Heart left ventricle (tissue), 16 donors: Measurements from ENCODE around the gene RAB38. TPM values are rescaled to one million over a fixed set of nuclear protein-coding genes. Genes with fewer than 3 reads are reported as not detected.

Experiments used
- ATAC-seq, 4 donors: fragments of 200-7000 bp; cut with Tn5 transposase; one replicate each; pipeline ENCODE4 v1.9.1; 2020 to 2022; ENCODE audit warnings: moderate library complexity in 4 of 4, mild to moderate bottlenecking in 3 of 4, moderate number of reproducible peaks in 1 of 4
- DNase-seq, 5 donors: peaks; one replicate each; pipeline ENCODE4 v3.0.0-alpha.2; 2020
- H3K27ac ChIP-seq, 12 donors: fragments of 200-600 bp; sonication (generic) in 4 of 12; one replicate each; pipeline versions ENCODE4 v1.5.0 to v1.8.0; 2016 to 2022; ENCODE audit warnings: mild to moderate bottlenecking in 2 of 12
- H3K27me3 ChIP-seq, 9 donors: fragments of 200-600 bp; sonication (generic) in 2 of 9; one replicate each; pipeline versions ENCODE4 v1.5.1 to v1.8.0; 2016 to 2022; ENCODE audit warnings: mild to moderate bottlenecking in 3 of 9
- H3K36me3 ChIP-seq, 9 donors: fragments of 200-600 bp; sonication (generic) in 2 of 9; one replicate each; pipeline versions ENCODE4 v1.5.0 to v1.8.0; 2018 to 2022; ENCODE audit warnings: mild to moderate bottlenecking in 2 of 9
- H3K4me1 ChIP-seq, 12 donors: fragments of 200-600 bp; sonication (generic) in 4 of 12; one replicate each; pipeline versions ENCODE4 v1.5.0 to v1.8.0; 2016 to 2022; ENCODE audit warnings: mild to moderate bottlenecking in 3 of 12
- H3K4me3 ChIP-seq, 12 donors: fragments of 200-600 bp; sonication (generic) in 4 of 12; one replicate each; pipeline versions ENCODE4 v1.5.0 to v1.8.0; 2017 to 2022; ENCODE audit warnings: mild to moderate bottlenecking in 9 of 12, moderate library complexity in 4 of 12
- H3K9me3 ChIP-seq, 12 donors: fragments of 200-600 bp; sonication (generic) in 4 of 12; one replicate each; pipeline versions ENCODE4 v1.5.0 to v1.8.0; 2016 to 2022; ENCODE audit warnings: mild to moderate bottlenecking in 1 of 12
- CTCF ChIP-seq, 12 donors: fragments of 200-600 bp; sonication (generic) in 4 of 12; IDR thresholded peaks; one replicate each; pipeline versions ENCODE4 v1.5.0 to v1.8.0; 2018 to 2022; ENCODE audit warnings: antibody characterized with exemption in 12 of 12, mild to moderate bottlenecking in 5 of 12
- POLR2A ChIP-seq, 2 donors: fragments of 450-650 bp; IDR thresholded peaks; one replicate each; pipeline ENCODE4 v1.6.1; 2017; ENCODE audit warnings: antibody characterized with exemption in 2 of 2, mild to moderate bottlenecking in 2 of 2, moderate library complexity in 2 of 2
- WGBS, 4 donors: extraction: QIAGEN DNeasy Blood & Tissue Kit in 2 of 4; methylation state at CpG; one replicate each; pipeline versions ENCODE4 v1.1.5 to v1.1.7; 2013 to 2018; 5-methylcytosine and 5-hydroxymethylcytosine counted together
- intact Hi-C, 10 donors: fragments of 100-400 bp; cut with DNase I; formaldehyde crosslinking; loops; one replicate each; pipeline versions ENCODE4 v1.11.1 to v1.14.2; 2022
- polyA plus RNA-seq, 2 donors: library from polyadenylated mRNA; stranded (reverse); fragments of 200-250 nt; gene quantifications; one replicate each; pipeline ENCODE4 v1.2.3, GENCODE V29; 2013
- total RNA-seq, 9 donors: library from RNA; depleted of rRNA in 2 of 9; stranded (reverse); fragments of >200 nt in 2 of 9; fragmentation: NEBNext Ultra II Directional in 3 of 9; extraction: Animal tissue kit (Norgen Biotek cat#: 25700) in 3 of 9; gene quantifications; one replicate each; pipeline versions ENCODE4 v1.1.0 to v1.2.4, GENCODE V29; 2016 to 2023
- donor health status: ischemic (EF 13 %, LVEDD 7.1; RV severe dilation, severe dysfunction).
- donor health status: healthy with polysubstance abuse.
- donor health status: DM: no; HTN: yes; CAD: no.
- donor health status: DM: no; HTN: no; CAD: no.
- donor health status: ischemic (EF 25% LVEDD 6.9; RV normal size, moderate dysfunction).
- donor health status: ischemic (EF 25% LVEDD 5.7; RV mildly dilated, moderate dysfunction).
- donor health status: healthy.
- donor health status: DM: yes; HTN: yes; CAD: no.
- donor health status: ischemic (EF 35%, LVEDD 5.7; RV mildly dilated, moderate dysfunction).
- donor health status: nonischemic (EF 11% LVEDD 7.7; RV severe dilation, severe dysfunction).
- donor health status: DM: yes; HTN: yes; CAD: no.
- donor health status: PGD.
- donor health status: ischemic (EF 29% LVEDD 5.4; RV normal size, mild dysfunction).
- donor health status: nonischemic (EF 23%, LVEDD 6.1; RV moderate dilation, normal function).

RAB38 gene
- total and polyA plus RNA-seq, 11 donors: 0.25 to 1.5 (median 0.47) TPM; not detected in 2

GRCh38 chr11:88195908-88196307, 20.7 kb upstream of the RAB38 start:
- Histone ChIP-seq H3K4me3 (no peak overlapping the region), H3K9me3 (peaks cover 0 to 35% (median 16%) of the 10 kb centered on the region in 12 donors), H3K27me3 (no peaks in the 10 kb centered on the region), H3K36me3 (no peaks in the 10 kb centered on the region), H3K27ac (no peak overlapping the region), H3K4me1 (no peaks in the 10 kb centered on the region)
- TF ChIP-seq POLR2A (IDR thresholded peaks at IDR 0.05): no peak
- no peak for TF ChIP-seq CTCF (IDR thresholded peaks at IDR 0.05)
- DNase-seq: no peak
- no peak for ATAC-seq
- intact Hi-C loops: no loop called here

- Histone ChIP-seq H3K27ac (no peak overlapping the region), H3K4me3 (no peak overlapping the region), H3K36me3 (no peaks in the 10 kb centered on the region), H3K27me3 (no peaks in the 10 kb centered on the region), H3K4me1 (no peaks in the 10 kb centered on the region), H3K9me3 (peaks cover 0 to 35% (median 16%) of the 10 kb centered on the region in 12 donors)
- no peak for DNase-seq
- 42 to 89% (median 45%) methylated on average over 1 of the region's 1 CpG for WGBS, 4 donors
- no peak for ATAC-seq
- TF ChIP-seq CTCF (IDR thresholded peaks at IDR 0.05) (no peak), POLR2A (IDR thresholded peaks at IDR 0.05) (no peak)
- intact Hi-C loops: no loop called here
These were observed 19.7 kb upstream of the RAB38 start for GRCh38 chr11:88194990-88195389.

DNA sequence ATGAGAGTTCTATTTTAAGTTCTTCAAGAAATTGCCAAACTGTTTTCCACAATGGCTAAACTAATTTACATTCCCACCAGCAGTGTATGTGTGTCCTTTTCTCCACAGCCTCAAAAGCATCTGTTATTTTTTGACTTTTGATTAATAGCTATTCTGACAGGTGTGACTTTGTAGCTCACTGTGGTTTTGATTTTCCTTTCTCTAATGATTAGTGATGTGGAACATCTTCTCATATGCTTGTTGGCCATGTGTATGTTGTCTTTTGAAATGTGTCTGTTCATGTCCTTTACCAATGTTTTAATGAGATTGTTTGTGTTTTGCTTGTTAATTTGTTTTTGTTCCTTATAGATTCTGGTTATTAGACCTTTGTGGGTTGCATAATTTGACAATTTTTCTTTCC, 18.0 kb upstream of the RAB38 start:
- H3K27me3 ChIP-seq: no peaks in the 10 kb centered on the region
- ATAC-seq: no peak
- intact Hi-C loops: no loop called here

DNA sequence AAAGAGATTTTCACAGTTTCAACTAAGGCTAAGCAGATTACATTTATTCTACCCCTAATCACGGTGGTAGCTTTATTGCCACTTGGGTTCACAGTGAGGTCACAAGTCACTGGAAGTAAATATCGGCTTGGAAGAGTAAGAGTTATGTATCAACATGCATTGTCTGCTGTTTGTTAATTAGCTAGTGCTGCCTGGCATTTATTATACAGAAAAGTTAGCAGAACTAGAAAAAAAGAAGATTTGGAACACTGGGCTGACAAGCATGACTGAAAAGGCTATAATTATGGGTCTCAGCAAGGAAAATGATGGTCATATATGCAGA, 13.7 kb upstream of the RAB38 start:
- intact Hi-C loops: no loop called here
- no peak for DNase-seq
- Histone ChIP-seq H3K27ac (no peak overlapping the region), H3K27me3 (no peaks in the 10 kb centered on the region), H3K36me3 (no peaks in the 10 kb centered on the region), H3K4me3 (no peak overlapping the region), H3K4me1 (peaks cover 0 to 2% (median 0%) of the 10 kb centered on the region in 12 donors), H3K9me3 (peaks cover 0 to 10% (median 0%) of the 10 kb centered on the region in 12 donors)
- ATAC-seq: no peak
- TF ChIP-seq CTCF (IDR thresholded peaks at IDR 0.05) (no peak), POLR2A (IDR thresholded peaks at IDR 0.05) (no peak)
- 39 to 47% (median 43%) methylated on average over 2 of the region's 2 CpGs for WGBS, 4 donors

More for the DNA sequence above, 18.0 kb upstream of the RAB38 start:
- Histone ChIP-seq H3K36me3 (no peaks in the 10 kb centered on the region), H3K9me3 (peaks cover 0 to 35% (median 16%) of the 10 kb centered on the region in 12 donors), H3K27ac (no peak overlapping the region), H3K4me1 (peaks cover 0 to 2% (median 0%) of the 10 kb centered on the region in 12 donors), H3K4me3 (no peak overlapping the region)
- no peak for DNase-seq
- TF ChIP-seq POLR2A (IDR thresholded peaks at IDR 0.05) (no peak), CTCF (IDR thresholded peaks at IDR 0.05) (no peak)
